ENCODE measurements around the gene MARF1. TPM values are rescaled to one million over a fixed set of nuclear protein-coding genes. Genes with fewer than 3 reads are reported as not detected.

The MARF1 gene
- total and polyA plus RNA-seq, 9 of the 15 experiments (the other 6 are each of a cell fraction or from before 2014, with no cell fraction given) = 4.7 to 33.2 (median 11.7) TPM

GRCh38 chr16:15641753-15642556 lies 999 bp downstream of the MARF1 start (continued):
- TF ChIP-seq MNT (conservative IDR thresholded peaks at IDR 0.05) = no peak; a peak in 1 of 4 replicates
- no peak for TF ChIP-seq ILK (tag; IDR thresholded peaks at IDR 0.05; ENCODE audit: borderline replicate concordance, low read depth)
- no peak for TF ChIP-seq CCAR2 (IDR thresholded peaks at IDR 0.05; ENCODE audit: low read depth, low read length)
- no peak for TF ChIP-seq NR2F6 (CRISPR knock-in tag; IDR thresholded peaks at IDR 0.05)
- TF ChIP-seq ID3 (CRISPR knock-in tag; IDR thresholded peaks at IDR 0.05) = no peak
- TF ChIP-seq ID3 (tag; IDR thresholded peaks at IDR 0.05) = peak; percentile 59; the same call in 1 of the 2 replicates
- no peak; the same call in 1 of the 2 replicates for TF ChIP-seq ZBTB49 (CRISPR knock-in tag; IDR thresholded peaks at IDR 0.05; ENCODE audit: borderline replicate concordance)
- no peak for TF ChIP-seq SIX5 (IDR thresholded peaks at IDR 0.05; ENCODE audit: borderline replicate concordance in 1 of 2, insufficient read depth in 1 of 2, low read depth in 1 of 2, low read length in 2 of 2)
- no peak for TF ChIP-seq CREB1 (IDR thresholded peaks at IDR 0.05)
- TF ChIP-seq CREB1 (CRISPR knock-in tag; IDR thresholded peaks at IDR 0.05) = no peak
- TF ChIP-seq KAT8 (IDR thresholded peaks at IDR 0.05; ENCODE audit: low read depth) = no peak
- TF ChIP-seq MTA2 (IDR thresholded peaks at IDR 0.05; ENCODE audit: low read depth) = no peak
- TF ChIP-seq STAG1 (CRISPR knock-in tag; IDR thresholded peaks at IDR 0.05; ENCODE audit: borderline replicate concordance) = no peak
- TF ChIP-seq ZFP36 (IDR thresholded peaks at IDR 0.05; ENCODE audit: low read depth, low read length, partially characterized antibody) = peak; percentile 94
- TF ChIP-seq ZNF280B (CRISPR knock-in tag; IDR thresholded peaks at IDR 0.05) = no peak
- TF ChIP-seq DIDO1 (tag; IDR thresholded peaks at IDR 0.05; ENCODE audit: low read depth) = no peak
- no peak for TF ChIP-seq GABPB2 (CRISPR knock-in tag; conservative IDR thresholded peaks at IDR 0.05)
- TF ChIP-seq RCOR1 (IDR thresholded peaks at IDR 0.05; ENCODE audit: borderline replicate concordance in 1 of 2, low read depth in 2 of 2, low read length in 2 of 2) = peak in 1 of 2 experiments; percentile 90; a peak in 2 of 4 replicates
